Chondrocyte (in vitro differentiated cells): ENCODE results near the gene SETD6. TPM values are rescaled to one million over a fixed set of nuclear protein-coding genes. Genes with fewer than 3 reads are reported as not detected.

Source experiments
- DNase-seq: peaks from one replicate; pipeline ENCODE4 v3.0.0; 2021; ENCODE audit warnings: mixed read lengths, low spot score
- H3K27ac Mint-ChIP-seq: one replicate; pipeline ENCODE4 v1.8.0; 2021; ENCODE audit warnings: mild to moderate bottlenecking, moderate library complexity, mixed read lengths; ENCODE audit not compliant: unreplicated experiment
- H3K27me3 Mint-ChIP-seq: 2 replicates; pipeline ENCODE4 v1.8.0; 2021; ENCODE audit warnings: low read depth, mixed read lengths
- H3K36me3 Mint-ChIP-seq: 2 replicates; pipeline ENCODE4 v1.8.0; 2021; ENCODE audit warnings: low read depth, mixed read lengths
- H3K4me1 Mint-ChIP-seq: 2 replicates; pipeline ENCODE4 v1.8.0; 2021; ENCODE audit warnings: low read depth, mild to moderate bottlenecking, mixed read lengths
- H3K4me3 Mint-ChIP-seq: one replicate; pipeline ENCODE4 v1.8.0; 2021; ENCODE audit warnings: mild to moderate bottlenecking, moderate library complexity, mixed read lengths; ENCODE audit not compliant: unreplicated experiment
- H3K9me3 Mint-ChIP-seq: 2 replicates; pipeline ENCODE4 v1.8.0; 2021; ENCODE audit warnings: low read depth, mixed read lengths
- total RNA-seq: library from RNA; stranded (reverse); gene quantifications from 3 replicates; pipeline ENCODE4 v1.2.1, GENCODE V29; 2021
- TF ChIP-seq, protein P1 (sequence below): fragments of 200-600 bp; sonication (generic); IDR thresholded peaks from 2 replicates; pipeline ENCODE4 v1.5.0; 2021; ENCODE audit warnings: antibody characterized with exemption, mild to moderate bottlenecking, moderate library complexity

SETD6 gene
- total RNA-seq, 1 donor from 2014 or later, result 13.0 TPM

DNA sequence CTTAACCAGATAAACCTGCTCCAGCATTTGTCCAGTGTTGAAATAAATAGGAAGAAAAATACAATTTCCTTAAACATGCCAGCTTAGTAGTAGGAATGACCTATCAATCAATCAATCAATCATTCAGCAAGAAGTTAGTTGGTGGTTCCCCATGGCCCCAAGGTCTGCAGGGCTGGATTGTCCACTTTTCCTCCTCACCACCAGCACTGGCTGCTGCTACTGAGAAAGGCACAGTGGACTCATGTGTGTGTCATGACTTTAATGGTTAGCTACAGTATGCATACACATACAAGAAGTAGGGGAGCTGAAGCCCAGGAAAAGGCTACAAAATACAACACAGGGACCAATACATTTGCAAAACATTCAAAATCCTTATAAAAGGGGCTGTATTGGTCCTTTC is 4.4 kb downstream of the SETD6 start:
- Mint-ChIP-seq H3K36me3 (peaks cover 18% of the 10 kb centered on the region), H3K27me3 (no peaks in the 10 kb centered on the region), H3K4me3 (no peak overlapping the region), H3K27ac (no peak overlapping the region), H3K9me3 (no peaks in the 10 kb centered on the region), H3K4me1 (peaks cover 12% of the 10 kb centered on the region)
- no peak for DNase-seq
- TF ChIP-seq, protein P1, sequence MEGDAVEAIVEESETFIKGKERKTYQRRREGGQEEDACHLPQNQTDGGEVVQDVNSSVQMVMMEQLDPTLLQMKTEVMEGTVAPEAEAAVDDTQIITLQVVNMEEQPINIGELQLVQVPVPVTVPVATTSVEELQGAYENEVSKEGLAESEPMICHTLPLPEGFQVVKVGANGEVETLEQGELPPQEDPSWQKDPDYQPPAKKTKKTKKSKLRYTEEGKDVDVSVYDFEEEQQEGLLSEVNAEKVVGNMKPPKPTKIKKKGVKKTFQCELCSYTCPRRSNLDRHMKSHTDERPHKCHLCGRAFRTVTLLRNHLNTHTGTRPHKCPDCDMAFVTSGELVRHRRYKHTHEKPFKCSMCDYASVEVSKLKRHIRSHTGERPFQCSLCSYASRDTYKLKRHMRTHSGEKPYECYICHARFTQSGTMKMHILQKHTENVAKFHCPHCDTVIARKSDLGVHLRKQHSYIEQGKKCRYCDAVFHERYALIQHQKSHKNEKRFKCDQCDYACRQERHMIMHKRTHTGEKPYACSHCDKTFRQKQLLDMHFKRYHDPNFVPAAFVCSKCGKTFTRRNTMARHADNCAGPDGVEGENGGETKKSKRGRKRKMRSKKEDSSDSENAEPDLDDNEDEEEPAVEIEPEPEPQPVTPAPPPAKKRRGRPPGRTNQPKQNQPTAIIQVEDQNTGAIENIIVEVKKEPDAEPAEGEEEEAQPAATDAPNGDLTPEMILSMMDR, result no peak

DNA sequence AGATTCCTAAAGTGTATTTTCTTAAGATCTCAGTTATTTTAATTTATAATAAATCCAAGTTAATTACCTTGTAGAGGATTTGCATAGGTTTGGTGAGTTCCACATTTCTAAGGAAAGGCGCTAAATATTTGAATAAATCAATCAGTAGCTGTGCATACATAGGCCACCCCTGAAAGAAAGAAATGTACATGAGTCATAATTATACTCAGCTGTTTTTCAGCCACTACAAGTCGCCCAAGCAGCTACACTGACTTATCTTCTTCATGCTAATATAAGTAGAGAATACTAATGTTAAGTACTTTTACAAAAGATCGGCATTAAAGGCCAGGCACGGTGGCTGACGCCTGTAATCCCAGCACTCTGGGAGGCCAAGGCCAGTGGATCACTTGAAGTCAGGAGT is 14.9 kb downstream of the SETD6 start:
- Mint-ChIP-seq H3K27me3 (no peaks in the 10 kb centered on the region), H3K27ac (no peak overlapping the region), H3K4me3 (no peak overlapping the region), H3K36me3 (peaks cover 45% of the 10 kb centered on the region), H3K9me3 (no peaks in the 10 kb centered on the region), H3K4me1 (no peaks in the 10 kb centered on the region)
- DNase-seq, result no peak
- TF ChIP-seq, protein P1, result no peak

DNA sequence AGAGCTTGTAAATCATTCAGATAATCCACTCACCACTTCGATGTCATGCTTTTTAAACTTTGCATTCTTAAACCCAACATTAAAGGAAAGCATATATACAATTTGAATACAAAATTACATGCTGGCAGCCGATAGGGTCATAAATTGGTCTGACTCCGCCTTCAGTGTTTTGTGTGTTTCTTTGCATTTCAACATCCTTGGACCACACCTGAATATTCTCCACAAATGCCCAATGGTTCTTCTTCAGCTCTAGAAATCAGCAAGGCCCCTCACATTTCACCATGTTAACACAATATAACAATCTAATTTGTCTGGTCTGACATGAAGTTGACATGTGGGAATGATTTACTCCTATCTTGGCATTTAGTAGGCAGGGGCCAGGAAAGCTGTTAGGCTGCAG is 17.1 kb downstream of the SETD6 start:
- Mint-ChIP-seq H3K4me1 (no peaks in the 10 kb centered on the region), H3K9me3 (no peaks in the 10 kb centered on the region), H3K27me3 (no peaks in the 10 kb centered on the region), H3K4me3 (no peak overlapping the region), H3K27ac (no peak overlapping the region), H3K36me3 (peaks cover 41% of the 10 kb centered on the region)
- TF ChIP-seq, protein P1, result no peak
- DNase-seq, result no peak

DNA sequence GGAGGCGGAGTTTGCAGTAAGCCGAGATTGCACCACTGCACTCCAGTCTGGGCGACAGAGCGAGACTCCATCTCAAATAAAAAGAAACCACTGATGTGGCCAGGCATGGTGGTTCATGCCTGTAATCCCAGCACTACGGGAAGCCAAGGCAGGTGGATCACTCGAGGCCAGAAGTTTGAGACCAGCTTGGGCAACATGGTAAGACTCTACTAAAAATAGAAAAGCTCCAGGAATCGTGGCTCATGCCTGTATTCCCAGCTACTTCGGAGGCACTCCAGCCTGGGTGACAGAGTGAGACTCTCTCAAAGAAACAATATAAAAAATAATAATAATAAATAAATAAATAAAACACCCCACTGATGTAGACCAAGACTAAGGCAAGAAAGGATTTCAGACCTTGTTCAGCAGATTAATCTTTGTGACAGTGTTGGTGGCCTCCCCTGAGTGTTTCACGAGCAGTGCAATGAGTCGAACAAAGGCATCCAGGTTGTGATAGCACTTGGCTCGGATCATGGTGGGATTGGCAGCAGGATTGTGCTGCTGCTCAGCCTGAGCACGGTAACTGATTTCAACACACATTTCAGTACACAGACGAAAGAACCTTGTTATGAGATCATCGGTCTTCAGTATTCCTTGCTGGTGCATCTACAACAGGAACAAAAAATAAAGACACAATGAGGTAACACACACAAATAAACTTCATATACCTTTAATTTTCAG is 18.6 kb downstream of the SETD6 start:
- H3K9me3 Mint-ChIP-seq, result no peaks in the 10 kb centered on the region
- peaks cover 41% of the 10 kb centered on the region for H3K36me3 Mint-ChIP-seq
- no peak overlapping the region for H3K27ac Mint-ChIP-seq

DNA sequence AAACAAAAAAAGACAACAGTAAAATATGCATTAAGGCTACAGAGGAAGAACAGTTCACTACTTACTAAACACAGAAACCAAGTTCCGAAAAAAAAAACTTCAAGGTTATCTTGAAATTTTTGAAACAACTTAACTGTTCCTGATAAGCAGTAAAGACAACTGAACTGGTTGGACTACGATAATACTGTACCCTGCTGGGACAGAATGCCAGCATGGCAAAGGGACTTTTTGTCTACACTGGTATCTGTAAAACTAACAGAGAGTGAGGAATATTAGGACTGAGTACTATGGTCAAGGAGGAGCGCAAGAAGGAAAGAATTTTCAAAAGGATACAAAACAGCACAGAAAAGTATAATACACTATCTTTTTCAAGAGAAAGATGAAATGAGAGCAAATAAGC is 19.8 kb downstream of the SETD6 start:
- no peak for DNase-seq
- Mint-ChIP-seq H3K27ac (no peak overlapping the region), H3K4me1 (no peaks in the 10 kb centered on the region), H3K36me3 (peaks cover 42% of the 10 kb centered on the region), H3K9me3 (no peaks in the 10 kb centered on the region), H3K4me3 (no peak overlapping the region), H3K27me3 (no peaks in the 10 kb centered on the region)
- TF ChIP-seq, protein P1, result no peak

More for the DNA sequence above, 18.6 kb downstream of the SETD6 start:
- Mint-ChIP-seq H3K4me1 (no peaks in the 10 kb centered on the region), H3K4me3 (no peak overlapping the region), H3K27me3 (no peaks in the 10 kb centered on the region)
- DNase-seq, result no peak
- TF ChIP-seq, protein P1, result no peak
